K562 (cell line): ENCODE measurements around the gene CLGN. TPM values are rescaled to one million over a fixed set of nuclear protein-coding genes. Genes with fewer than 3 reads are reported as not detected.
A peak's percentile ranks its signal among the peaks of the same experiment; 100 is the strongest.

Source experiments
- HDAC2 ChIP-seq: fragments of 450-650 bp; IDR thresholded peaks from 2 replicates; pipeline ENCODE4 v1.6.1; 2016; ENCODE audit warnings: mild to moderate bottlenecking
- MCM3 ChIP-seq: fragments of 450-650 bp; IDR thresholded peaks from 2 replicates; pipeline ENCODE4 v1.6.1; 2016
- MEF2A ChIP-seq: IDR thresholded peaks from 2 replicates; pipeline ENCODE4 v1.6.1; 2011; ENCODE audit warnings: low read depth, mild to moderate bottlenecking, low read length, moderate library complexity; ENCODE audit not compliant: control insufficient read depth
- MEIS2 ChIP-seq: fragments of 450-650 bp; IDR thresholded peaks from 2 replicates; pipeline ENCODE4 v1.6.1; 2014; ENCODE audit warnings: mild to moderate bottlenecking; ENCODE audit not compliant: partially characterized antibody
- POLR3A ChIP-seq: IDR thresholded peaks from 2 replicates; pipeline ENCODE4 v1.6.1; 2011; ENCODE audit warnings: borderline replicate concordance, mild to moderate bottlenecking, moderate library complexity; ENCODE audit not compliant: insufficient read length, insufficient read depth; ENCODE audit errors: extremely low read depth
- SAP30 ChIP-seq: fragments of 200-600 bp; sonication (generic); IDR thresholded peaks from 2 replicates; pipeline ENCODE4 v1.6.1; 2012; ENCODE audit warnings: borderline replicate concordance, low read depth, mild to moderate bottlenecking, moderate library complexity, low read length, control low read depth, inconsistent platforms; ENCODE audit not compliant: insufficient read depth, poor library complexity, severe bottlenecking
- SMARCA5 ChIP-seq: fragments of 450-650 bp; IDR thresholded peaks from 2 replicates; pipeline ENCODE4 v1.6.1; 2016
- STAT5B ChIP-seq: fragments of 250-450 bp; sonication (Bioruptor Pico); IDR thresholded peaks from 2 replicates; pipeline ENCODE4 v1.8.0; 2021; ENCODE audit warnings: mild to moderate bottlenecking, inconsistent platforms
- TRIM24 ChIP-seq, 2 experiments: fragments of 450-650 bp; IDR thresholded peaks; 2 replicates each; pipeline ENCODE4 v1.6.1; 2016
- ZC3H8 ChIP-seq: fragments of 450-650 bp; IDR thresholded peaks from 2 replicates; pipeline ENCODE4 v1.6.1; 2017
- ZNF232 ChIP-seq: sonication (generic); formaldehyde crosslinking; IDR thresholded peaks from 2 replicates; pipeline ENCODE4 v1.8.0; 2022; ENCODE audit warnings: mild to moderate bottlenecking, missing genetic modification reagents
- polyA plus RNA-seq, 8 experiments: library from polyadenylated mRNA; depleted of rRNA in 4 of 8; stranded (reverse) in 5 of 8; unstranded in 3 of 8; fragments of >200 nt; fragmentation: Nextera tagmentation in 2 of 8; fragmentation: Illumina TruSeq in 1 of 8; extraction: Ambion mirVana in 2 of 8; extraction: Trizol in 1 of 8; gene quantifications; 2 replicates each; pipeline versions ENCODE4 v1.2.1 to v1.2.3, GENCODE V29; 2011 to 2014; ENCODE audit warnings: inconsistent platforms in 1 of 8, missing spikeins in 1 of 8
- total RNA-seq, 7 experiments: library from RNA; depleted of rRNA in 6 of 7; stranded (reverse); fragments of >200 nt in 6 of 7; fragmentation: Illumina TruSeq in 2 of 7; extraction: Trizol in 2 of 7; gene quantifications; 2 replicates each; pipeline versions ENCODE4 v1.2.1 to v1.2.3, GENCODE V29; 2011 to 2021; ENCODE audit warnings: low replicate concordance in 1 of 7
- TF ChIP-seq, protein P1 (sequence below): fragments of 250-450 bp; sonication (Bioruptor Pico); IDR thresholded peaks from 2 replicates; pipeline ENCODE4 v1.5.0; 2021; ENCODE audit warnings: mild to moderate bottlenecking, moderate library complexity
- TF ChIP-seq, protein P2 (sequence below): fragments of 250-450 bp; sonication (Bioruptor Pico); IDR thresholded peaks from 2 replicates; pipeline ENCODE4 v1.8.0; 2022; ENCODE audit warnings: moderate library complexity, mild to moderate bottlenecking, inconsistent platforms
- TF ChIP-seq, protein P3 (sequence below), 2 experiments: fragments of 450-650 bp in 1 of 2; sonication (generic) in 1 of 2; formaldehyde crosslinking in 1 of 2; IDR thresholded peaks; 2 replicates each; pipeline versions ENCODE4 v1.7.1 to v1.9.0; 2016 to 2022; ENCODE audit warnings: inconsistent platforms in 1 of 2, mild to moderate bottlenecking in 1 of 2, missing genetic modification reagents in 1 of 2

CLGN gene
- total and polyA plus RNA-seq, 9 of the 15 experiments (the other 6 are each of a cell fraction or from before 2014, with no cell fraction given) = 0.22 to 3.6 (median 2.7) TPM

- no peak for TF ChIP-seq MEF2A
- no peak for TF ChIP-seq MCM3
- TF ChIP-seq, protein P1, sequence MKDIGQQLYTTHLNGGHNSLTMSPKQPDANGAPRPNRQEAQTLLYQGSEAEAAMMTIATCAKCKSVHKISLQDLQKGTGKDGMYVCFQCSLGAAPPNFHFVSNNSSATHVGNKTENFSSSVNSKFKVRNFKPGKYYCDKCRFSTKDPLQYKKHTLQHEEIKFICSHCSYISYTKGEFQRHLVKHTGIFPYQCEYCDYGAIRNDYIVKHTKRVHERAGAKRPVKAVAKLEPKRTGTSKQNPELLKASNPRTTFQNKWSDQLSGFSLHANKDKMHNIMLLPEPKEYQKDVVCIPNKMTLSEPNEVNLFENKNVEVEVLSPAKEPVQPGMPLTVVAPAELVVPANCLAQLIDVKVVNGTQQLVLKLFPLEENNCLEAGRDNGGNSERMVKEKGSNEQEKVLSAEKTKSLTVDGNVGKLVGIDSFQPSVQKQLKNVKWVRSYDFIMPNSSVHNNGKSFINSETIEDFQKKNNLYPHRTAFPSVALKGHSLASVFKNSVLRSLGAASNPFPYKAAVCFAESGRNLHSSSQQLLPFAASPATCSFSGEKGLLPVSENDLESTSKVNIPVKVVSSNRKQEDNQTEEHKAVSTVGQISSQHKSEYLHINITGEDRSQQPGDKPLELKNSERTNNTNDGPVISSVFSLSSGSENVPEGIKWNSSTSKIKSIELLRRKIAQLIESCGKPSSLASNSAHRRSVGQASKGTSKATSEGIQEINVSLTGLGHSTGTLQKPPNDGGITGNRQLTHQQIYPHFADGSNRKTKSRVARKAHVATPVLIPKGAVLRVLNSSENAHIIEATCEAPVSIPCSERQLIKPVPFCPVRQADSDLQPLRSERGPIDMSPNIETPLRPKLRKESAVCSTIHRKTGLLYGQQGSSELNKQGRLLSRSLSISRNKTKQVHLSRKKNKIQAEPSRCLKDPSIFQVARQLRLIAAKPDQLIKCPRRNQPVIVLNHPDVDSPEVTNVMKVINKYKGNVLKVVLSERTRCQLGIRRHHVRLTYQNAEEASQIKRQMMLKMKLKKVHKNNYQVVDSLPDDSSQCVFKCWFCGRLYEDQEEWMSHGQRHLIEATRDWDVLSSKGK (CRISPR knock-in tag) = no peak
- no peak for TF ChIP-seq SAP30
- peak; percentile 87 for TF ChIP-seq MEIS2
- TF ChIP-seq STAT5B (CRISPR knock-in tag) = no peak
- TF ChIP-seq HDAC2 = no peak
- peak; percentile 95 to 96 for TF ChIP-seq TRIM24 (IDR thresholded peaks at IDR 0.05)
- TF ChIP-seq SMARCA5 = no peak
- no peak for TF ChIP-seq POLR3A
- TF ChIP-seq, protein P2, sequence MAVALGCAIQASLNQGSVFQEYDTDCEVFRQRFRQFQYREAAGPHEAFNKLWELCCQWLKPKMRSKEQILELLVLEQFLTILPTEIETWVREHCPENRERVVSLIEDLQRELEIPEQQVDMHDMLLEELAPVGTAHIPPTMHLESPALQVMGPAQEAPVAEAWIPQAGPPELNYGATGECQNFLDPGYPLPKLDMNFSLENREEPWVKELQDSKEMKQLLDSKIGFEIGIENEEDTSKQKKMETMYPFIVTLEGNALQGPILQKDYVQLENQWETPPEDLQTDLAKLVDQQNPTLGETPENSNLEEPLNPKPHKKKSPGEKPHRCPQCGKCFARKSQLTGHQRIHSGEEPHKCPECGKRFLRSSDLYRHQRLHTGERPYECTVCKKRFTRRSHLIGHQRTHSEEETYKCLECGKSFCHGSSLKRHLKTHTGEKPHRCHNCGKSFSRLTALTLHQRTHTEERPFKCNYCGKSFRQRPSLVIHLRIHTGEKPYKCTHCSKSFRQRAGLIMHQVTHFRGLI (CRISPR knock-in tag) = 0 out of 2 replicates have a peak, but pooled peaks have one; percentile 17
- TF ChIP-seq, protein P3, sequence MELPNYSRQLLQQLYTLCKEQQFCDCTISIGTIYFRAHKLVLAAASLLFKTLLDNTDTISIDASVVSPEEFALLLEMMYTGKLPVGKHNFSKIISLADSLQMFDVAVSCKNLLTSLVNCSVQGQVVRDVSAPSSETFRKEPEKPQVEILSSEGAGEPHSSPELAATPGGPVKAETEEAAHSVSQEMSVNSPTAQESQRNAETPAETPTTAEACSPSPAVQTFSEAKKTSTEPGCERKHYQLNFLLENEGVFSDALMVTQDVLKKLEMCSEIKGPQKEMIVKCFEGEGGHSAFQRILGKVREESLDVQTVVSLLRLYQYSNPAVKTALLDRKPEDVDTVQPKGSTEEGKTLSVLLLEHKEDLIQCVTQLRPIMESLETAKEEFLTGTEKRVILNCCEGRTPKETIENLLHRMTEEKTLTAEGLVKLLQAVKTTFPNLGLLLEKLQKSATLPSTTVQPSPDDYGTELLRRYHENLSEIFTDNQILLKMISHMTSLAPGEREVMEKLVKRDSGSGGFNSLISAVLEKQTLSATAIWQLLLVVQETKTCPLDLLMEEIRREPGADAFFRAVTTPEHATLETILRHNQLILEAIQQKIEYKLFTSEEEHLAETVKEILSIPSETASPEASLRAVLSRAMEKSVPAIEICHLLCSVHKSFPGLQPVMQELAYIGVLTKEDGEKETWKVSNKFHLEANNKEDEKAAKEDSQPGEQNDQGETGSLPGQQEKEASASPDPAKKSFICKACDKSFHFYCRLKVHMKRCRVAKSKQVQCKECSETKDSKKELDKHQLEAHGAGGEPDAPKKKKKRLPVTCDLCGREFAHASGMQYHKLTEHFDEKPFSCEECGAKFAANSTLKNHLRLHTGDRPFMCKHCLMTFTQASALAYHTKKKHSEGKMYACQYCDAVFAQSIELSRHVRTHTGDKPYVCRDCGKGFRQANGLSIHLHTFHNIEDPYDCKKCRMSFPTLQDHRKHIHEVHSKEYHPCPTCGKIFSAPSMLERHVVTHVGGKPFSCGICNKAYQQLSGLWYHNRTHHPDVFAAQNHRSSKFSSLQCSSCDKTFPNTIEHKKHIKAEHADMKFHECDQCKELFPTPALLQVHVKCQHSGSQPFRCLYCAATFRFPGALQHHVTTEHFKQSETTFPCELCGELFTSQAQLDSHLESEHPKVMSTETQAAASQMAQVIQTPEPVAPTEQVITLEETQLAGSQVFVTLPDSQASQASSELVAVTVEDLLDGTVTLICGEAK (IDR thresholded peaks at IDR 0.05) = no peak
- TF ChIP-seq, protein P3 (CRISPR knock-in tag; IDR thresholded peaks at IDR 0.05) = no peak
- no peak for TF ChIP-seq ZNF232 (CRISPR knock-in tag)
- no peak for TF ChIP-seq ZC3H8
Observed at GRCh38 chr4:140427919-140428471, 547 bp upstream of the CLGN start (continued).
